BE2C (cell line): Measurements from ENCODE around the gene CFLAR.

Experiments
- DNase-seq: peaks from one replicate; pipeline ENCODE4 v3.0.0-alpha.2; 2020
- H3K27me3 ChIP-seq: fragments of 250-450 bp; sonication (Bioruptor Pico); 2 replicates; pipeline ENCODE4 v1.5.1; 2020; ENCODE audit warnings: mild to moderate bottlenecking
- H3K36me3 ChIP-seq: fragments of 250-450 bp; sonication (Bioruptor Pico); 2 replicates; pipeline ENCODE4 v1.5.1; 2020; ENCODE audit warnings: mild to moderate bottlenecking
- H3K4me1 ChIP-seq: fragments of 250-450 bp; sonication (Bioruptor Pico); 2 replicates; pipeline ENCODE4 v1.5.1; 2020
- H3K4me3 ChIP-seq: 2 replicates; pipeline ENCODE4 v1.5.1; 2011; ENCODE audit warnings: low read depth, low read length
- H3K9me3 ChIP-seq: fragments of 250-450 bp; sonication (Bioruptor Pico); 2 replicates; pipeline ENCODE4 v1.5.1; 2020
- CTCF ChIP-seq: IDR thresholded peaks from 2 replicates; pipeline ENCODE4 v1.5.1; 2012; ENCODE audit warnings: mild to moderate bottlenecking, low read depth, low read length

CFLAR gene

GRCh38 chr2:201074996-201075395, 41.0 kb upstream of the CFLAR start:
- no peaks in the 10 kb centered on the region for H3K27me3 ChIP-seq
- H3K36me3 ChIP-seq: peaks cover 5% of the 10 kb centered on the region
- no peaks in the 10 kb centered on the region for H3K9me3 ChIP-seq
- no peak for DNase-seq
- TF ChIP-seq CTCF: no peak
- H3K4me3 ChIP-seq: no peak overlapping the region
- no peaks in the 10 kb centered on the region for H3K4me1 ChIP-seq

DNA sequence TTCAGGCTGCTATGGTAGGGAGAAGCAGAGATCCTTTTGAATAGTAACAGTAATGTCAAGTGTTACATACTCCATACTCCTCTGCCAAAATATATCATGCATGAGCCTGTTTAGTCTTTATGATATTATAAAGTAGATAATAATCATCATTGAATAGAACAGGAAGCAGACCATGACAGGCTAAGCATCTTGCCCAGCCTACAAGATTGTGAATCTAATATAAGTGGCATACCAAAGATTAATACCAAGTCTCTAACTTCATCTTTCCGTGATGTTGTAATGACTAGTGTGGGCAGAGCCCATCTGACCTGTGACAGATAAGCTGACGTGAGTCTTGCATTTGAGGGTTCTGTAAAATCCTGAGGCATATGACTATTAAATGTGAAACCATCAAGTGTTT, 31.1 kb upstream of the CFLAR start:
- Histone ChIP-seq H3K36me3 (peaks cover 26% of the 10 kb centered on the region), H3K4me1 (peaks cover 5% of the 10 kb centered on the region), H3K9me3 (no peaks in the 10 kb centered on the region), H3K4me3 (no peak overlapping the region), H3K27me3 (no peaks in the 10 kb centered on the region)
- TF ChIP-seq CTCF: no peak
- DNase-seq: no peak

GRCh38 chr2:201090574-201090973, 25.4 kb upstream of the CFLAR start:
- Histone ChIP-seq H3K4me1 (no peaks in the 10 kb centered on the region), H3K4me3 (no peak overlapping the region), H3K36me3 (peaks cover 4% of the 10 kb centered on the region), H3K27me3 (no peaks in the 10 kb centered on the region), H3K9me3 (no peaks in the 10 kb centered on the region)
- no peak for TF ChIP-seq CTCF
- no peak for DNase-seq

DNA sequence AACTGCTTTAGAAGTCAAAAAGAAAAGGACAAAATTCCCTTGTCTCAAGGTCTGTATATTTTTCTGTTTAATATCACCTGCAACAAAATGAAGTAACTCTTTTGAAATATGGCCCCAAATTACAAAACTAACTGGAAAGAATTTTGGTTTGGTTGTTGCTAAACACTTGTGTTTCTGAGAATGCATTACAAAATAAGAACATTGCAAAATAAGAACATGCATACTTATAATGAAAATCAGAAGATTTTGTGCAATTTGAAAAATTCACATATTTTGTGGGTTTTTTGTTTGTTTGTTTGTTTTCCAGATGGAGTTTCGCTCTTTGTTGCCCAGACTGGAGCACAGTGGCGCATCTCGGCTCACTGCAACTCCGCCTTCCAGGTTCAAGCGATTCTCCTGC, 22.4 kb upstream of the CFLAR start:
- H3K4me1 ChIP-seq: no peaks in the 10 kb centered on the region
- no peaks in the 10 kb centered on the region for H3K27me3 ChIP-seq
- DNase-seq: no peak
- H3K9me3 ChIP-seq: no peaks in the 10 kb centered on the region
- peaks cover under 1% of the 10 kb centered on the region for H3K36me3 ChIP-seq
- TF ChIP-seq CTCF: no peak
- H3K4me3 ChIP-seq: no peak overlapping the region

- Histone ChIP-seq H3K4me1 (no peaks in the 10 kb centered on the region), H3K9me3 (no peaks in the 10 kb centered on the region), H3K27me3 (no peaks in the 10 kb centered on the region), H3K36me3 (no peaks in the 10 kb centered on the region), H3K4me3 (no peak overlapping the region)
- TF ChIP-seq CTCF: no peak
- DNase-seq: no peak
Observed at GRCh38 chr2:201100497-201100896, 15.5 kb upstream of the CFLAR start.

GRCh38 chr2:201105759-201106158, 10.2 kb upstream of the CFLAR start:
- H3K27me3 ChIP-seq: no peaks in the 10 kb centered on the region
- H3K4me3 ChIP-seq: no peak overlapping the region
- no peaks in the 10 kb centered on the region for H3K9me3 ChIP-seq
- H3K4me1 ChIP-seq: no peaks in the 10 kb centered on the region
- no peaks in the 10 kb centered on the region for H3K36me3 ChIP-seq
- no peak for TF ChIP-seq CTCF
- no peak for DNase-seq
